Endothelial cell (in vitro differentiated cells): ENCODE results near the gene SORCS2. TPM values are rescaled to one million over a fixed set of nuclear protein-coding genes. Genes with fewer than 3 reads are reported as not detected.

Source experiments
- DNase-seq: peaks from one replicate; pipeline ENCODE4 v3.0.0; 2021; ENCODE audit warnings: low spot score
- H3K27ac Mint-ChIP-seq: one replicate; pipeline ENCODE4 v1.8.0; 2021; ENCODE audit warnings: mixed read lengths, inconsistent platforms; ENCODE audit not compliant: unreplicated experiment
- H3K27me3 Mint-ChIP-seq: one replicate; pipeline ENCODE4 v1.8.0; 2021; ENCODE audit warnings: mild to moderate bottlenecking, moderate library complexity, mixed read lengths, inconsistent platforms; ENCODE audit not compliant: unreplicated experiment
- H3K36me3 Mint-ChIP-seq: one replicate; pipeline ENCODE4 v1.8.0; 2021; ENCODE audit warnings: mild to moderate bottlenecking, low read depth, mixed read lengths, inconsistent platforms; ENCODE audit not compliant: unreplicated experiment
- H3K4me1 Mint-ChIP-seq: one replicate; pipeline ENCODE4 v1.8.0; 2021; ENCODE audit warnings: mild to moderate bottlenecking, mixed read lengths, inconsistent platforms; ENCODE audit not compliant: unreplicated experiment
- H3K4me3 Mint-ChIP-seq: one replicate; pipeline ENCODE4 v1.8.0; 2021; ENCODE audit warnings: mild to moderate bottlenecking, mixed read lengths, inconsistent platforms; ENCODE audit not compliant: unreplicated experiment
- H3K9me3 Mint-ChIP-seq: one replicate; pipeline ENCODE4 v1.8.0; 2021; ENCODE audit warnings: mixed read lengths, inconsistent platforms; ENCODE audit not compliant: unreplicated experiment
- total RNA-seq: library from RNA; stranded (reverse); fragmentation: NEBNext Ultra II Directional; extraction: Animal tissue kit (Norgen Biotek cat#: 25700); gene quantifications from one replicate; pipeline ENCODE4 v1.2.1, GENCODE V29; 2021; ENCODE audit not compliant: unreplicated experiment
- TF ChIP-seq, protein P1 (sequence below): fragments of 200-600 bp; sonication (generic); IDR thresholded peaks from one replicate; pipeline ENCODE4 v1.5.0; 2021; ENCODE audit warnings: antibody characterized with exemption; ENCODE audit not compliant: unreplicated experiment

SORCS2 gene
- total RNA-seq, 1 donor from 2014 or later, result 1.3 TPM

DNA sequence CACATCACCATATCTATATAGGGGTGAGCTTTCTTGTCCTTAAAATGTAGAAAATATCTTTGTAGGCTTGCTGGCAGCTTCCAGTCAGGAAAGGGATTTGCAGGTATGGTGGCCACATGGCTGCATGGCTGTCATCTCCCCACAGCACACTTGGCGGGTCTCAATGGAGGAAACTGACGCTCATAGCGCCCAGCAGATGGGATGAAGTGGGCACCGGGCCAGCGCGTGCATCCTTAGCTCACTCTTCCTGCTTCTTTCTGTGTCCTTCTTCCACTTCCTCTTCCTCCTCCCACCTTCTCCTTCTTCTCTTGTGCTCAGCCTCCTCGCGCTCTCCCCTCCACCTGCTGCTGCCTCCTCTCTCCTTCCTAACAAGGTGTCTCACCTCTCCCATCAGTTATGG is 398.6 kb downstream of the SORCS2 start:
- Mint-ChIP-seq H3K4me1 (peaks cover 2% of the 10 kb centered on the region), H3K27ac (no peak overlapping the region), H3K4me3 (no peak overlapping the region), H3K9me3 (no peaks in the 10 kb centered on the region), H3K36me3 (no peaks in the 10 kb centered on the region), H3K27me3 (peaks cover 8% of the 10 kb centered on the region)
- TF ChIP-seq, protein P1, sequence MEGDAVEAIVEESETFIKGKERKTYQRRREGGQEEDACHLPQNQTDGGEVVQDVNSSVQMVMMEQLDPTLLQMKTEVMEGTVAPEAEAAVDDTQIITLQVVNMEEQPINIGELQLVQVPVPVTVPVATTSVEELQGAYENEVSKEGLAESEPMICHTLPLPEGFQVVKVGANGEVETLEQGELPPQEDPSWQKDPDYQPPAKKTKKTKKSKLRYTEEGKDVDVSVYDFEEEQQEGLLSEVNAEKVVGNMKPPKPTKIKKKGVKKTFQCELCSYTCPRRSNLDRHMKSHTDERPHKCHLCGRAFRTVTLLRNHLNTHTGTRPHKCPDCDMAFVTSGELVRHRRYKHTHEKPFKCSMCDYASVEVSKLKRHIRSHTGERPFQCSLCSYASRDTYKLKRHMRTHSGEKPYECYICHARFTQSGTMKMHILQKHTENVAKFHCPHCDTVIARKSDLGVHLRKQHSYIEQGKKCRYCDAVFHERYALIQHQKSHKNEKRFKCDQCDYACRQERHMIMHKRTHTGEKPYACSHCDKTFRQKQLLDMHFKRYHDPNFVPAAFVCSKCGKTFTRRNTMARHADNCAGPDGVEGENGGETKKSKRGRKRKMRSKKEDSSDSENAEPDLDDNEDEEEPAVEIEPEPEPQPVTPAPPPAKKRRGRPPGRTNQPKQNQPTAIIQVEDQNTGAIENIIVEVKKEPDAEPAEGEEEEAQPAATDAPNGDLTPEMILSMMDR, result no peak
- no peak for DNase-seq

GRCh38 chr4:7591409-7592053 is 399.2 kb downstream of the SORCS2 start:
- Mint-ChIP-seq H3K4me1 (peaks cover 2% of the 10 kb centered on the region), H3K9me3 (no peaks in the 10 kb centered on the region), H3K36me3 (no peaks in the 10 kb centered on the region), H3K27me3 (peaks cover 6% of the 10 kb centered on the region), H3K27ac (no peak overlapping the region), H3K4me3 (no peak overlapping the region)
- DNase-seq, result no peak
- TF ChIP-seq, protein P1, result no peak

- Mint-ChIP-seq H3K4me1 (peaks cover 2% of the 10 kb centered on the region), H3K4me3 (no peak overlapping the region), H3K27me3 (peaks cover 6% of the 10 kb centered on the region), H3K36me3 (no peaks in the 10 kb centered on the region), H3K9me3 (no peaks in the 10 kb centered on the region), H3K27ac (no peak overlapping the region)
- DNase-seq, result no peak
- TF ChIP-seq, protein P1, result no peak
Measured at GRCh38 chr4:7593646-7594412, 401.5 kb downstream of the SORCS2 start.

DNA sequence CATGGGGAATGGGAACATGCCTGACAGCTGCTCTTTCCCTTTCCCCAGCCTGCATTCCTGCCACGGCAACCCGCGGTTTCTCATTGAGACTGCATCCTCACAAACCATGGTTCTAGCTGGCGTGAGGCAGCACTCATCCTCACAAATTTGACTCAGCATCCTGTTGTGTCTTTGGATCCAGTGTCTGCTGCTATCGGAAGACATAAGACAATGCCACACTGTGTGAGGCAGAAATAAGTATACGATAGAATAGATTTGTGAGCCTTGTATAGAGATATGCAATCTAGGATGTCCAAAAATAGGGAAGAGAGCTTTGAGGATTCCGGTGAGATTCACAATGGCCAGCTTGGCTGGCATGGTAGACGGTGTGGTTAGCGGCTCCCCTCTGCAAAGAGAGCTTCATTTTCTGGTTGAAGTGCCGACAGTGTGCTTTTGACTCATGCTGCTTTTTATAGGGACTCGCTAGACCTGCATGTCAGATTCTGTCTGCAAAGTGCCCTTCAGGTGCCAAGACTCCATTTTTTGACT is 403.7 kb downstream of the SORCS2 start:
- no peak for DNase-seq
- no peaks in the 10 kb centered on the region for H3K36me3 Mint-ChIP-seq

More for the DNA sequence above, 403.7 kb downstream of the SORCS2 start:
- TF ChIP-seq, protein P1, result no peak
- H3K4me3 Mint-ChIP-seq, result no peak overlapping the region
- no peak overlapping the region for H3K27ac Mint-ChIP-seq
- H3K9me3 Mint-ChIP-seq, result no peaks in the 10 kb centered on the region
- peaks cover 4% of the 10 kb centered on the region for H3K27me3 Mint-ChIP-seq
- peaks cover 1% of the 10 kb centered on the region for H3K4me1 Mint-ChIP-seq
